Mucosa of descending colon (tissue), 3 donors: ENCODE data around the gene CEP170B. TPM values are rescaled to one million over a fixed set of nuclear protein-coding genes. Genes with fewer than 3 reads are reported as not detected.

Source experiments
- ATAC-seq: fragments of 200-7000 bp; cut with Tn5 transposase; one replicate; pipeline ENCODE4 v1.9.1; 2020; ENCODE audit warnings: mild to moderate bottlenecking, moderate library complexity
- DNase-seq, 3 donors: peaks; one replicate each; pipeline ENCODE4 v3.0.0-alpha.2; 2020
- H3K36me3 ChIP-seq: fragments of 200-600 bp; one replicate; pipeline ENCODE4 v1.8.0; 2021; ENCODE audit warnings: low read depth, mild to moderate bottlenecking
- H3K4me1 ChIP-seq: fragments of 200-600 bp; one replicate; pipeline ENCODE4 v1.8.0; 2021; ENCODE audit warnings: low read depth, mild to moderate bottlenecking
- H3K4me3 ChIP-seq: fragments of 200-600 bp; one replicate; pipeline ENCODE4 v1.8.0; 2021; ENCODE audit warnings: mild to moderate bottlenecking
- H3K9me3 ChIP-seq: fragments of 200-600 bp; one replicate; pipeline ENCODE4 v1.8.0; 2021; ENCODE audit warnings: mild to moderate bottlenecking
- CTCF ChIP-seq: fragments of 200-600 bp; IDR thresholded peaks from one replicate; pipeline ENCODE4 v1.8.0; 2022; ENCODE audit warnings: antibody characterized with exemption, mild to moderate bottlenecking
- intact Hi-C, 2 donors: fragments of 100-400 bp; cut with DNase I in 1 of 2; cut with micrococcal nuclease in 1 of 2; formaldehyde crosslinking; loops; one replicate each; pipeline versions ENCODE4 v1.11.0 to v1.11.1; 2022; cut with DNase I, micrococcal nuclease
- total RNA-seq, 3 donors: library from RNA; stranded (reverse); fragmentation: NEBNext Ultra II Directional in 2 of 3; extraction: Animal tissue kit (Norgen Biotek cat#: 25700) in 2 of 3; gene quantifications; one replicate each; pipeline versions ENCODE4 v1.2.1 to v1.2.4, GENCODE V29; 2021 to 2023
- donor health status: DM: no; HTN: no; CAD: no; lungs with moderate emphysema.
- donor health status: DM: no; HTN: no; CAD: no.
- donor health status: DM: no; HTN: yes; CAD: no.

Gene CEP170B
- total RNA-seq, 3 donors from 2014 or later = 66.8 to 89.9 (median 69.9) TPM

- peak in 2 of 3 donors; percentile 25 to 42 for DNase-seq
- intact Hi-C loops = no loop called here
- no peak for ATAC-seq
- no peak overlapping the region for H3K4me3 ChIP-seq
- H3K36me3 ChIP-seq = no peaks in the 10 kb centered on the region
- no peaks in the 10 kb centered on the region for H3K9me3 ChIP-seq
- TF ChIP-seq CTCF = no peak
- H3K4me1 ChIP-seq = no peaks in the 10 kb centered on the region
Measured at GRCh38 chr14:104874571-104875411, 9.7 kb downstream of the CEP170B start.

DNA sequence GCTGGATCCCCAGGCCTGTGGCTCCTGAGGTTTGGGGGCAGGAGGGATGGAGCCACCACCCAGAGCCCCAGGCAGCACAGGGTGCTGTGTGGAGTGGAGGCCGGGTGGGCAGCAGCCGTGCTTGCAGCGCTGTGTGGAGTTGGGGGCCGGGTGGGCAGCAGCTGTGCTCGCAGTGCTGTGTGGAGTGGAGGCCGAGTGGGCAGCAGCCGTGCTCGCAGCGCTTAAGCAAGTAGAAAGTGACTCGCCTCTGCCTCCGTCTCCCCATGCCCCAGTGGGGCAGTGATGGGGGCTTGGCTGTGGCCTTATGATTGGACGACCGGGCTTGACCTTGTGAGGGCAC is 10.3 kb downstream of the CEP170B start:
- H3K9me3 ChIP-seq = no peaks in the 10 kb centered on the region
- no peak overlapping the region for H3K4me3 ChIP-seq
- intact Hi-C loops = no loop called here
- no peaks in the 10 kb centered on the region for H3K4me1 ChIP-seq
- no peak for TF ChIP-seq CTCF
- ATAC-seq (no peak), DNase-seq (peak in 1 of 3 donors; percentile 19)
- no peaks in the 10 kb centered on the region for H3K36me3 ChIP-seq

- Histone ChIP-seq H3K9me3 (no peaks in the 10 kb centered on the region), H3K4me1 (no peaks in the 10 kb centered on the region), H3K4me3 (no peak overlapping the region), H3K36me3 (no peaks in the 10 kb centered on the region)
- DNase-seq = peak in 2 of 3 donors; percentile 34 to 57
- TF ChIP-seq CTCF = no peak
- ATAC-seq = no peak
- intact Hi-C loops = no loop called here
Measured at GRCh38 chr14:104875811-104876210, 10.7 kb downstream of the CEP170B start.

GRCh38 chr14:104876251-104876699 is 11.2 kb downstream of the CEP170B start:
- DNase-seq (peak in 2 of 3 donors; percentile 33 to 69), ATAC-seq (peak; percentile 88)
- Histone ChIP-seq H3K4me3 (no peak overlapping the region), H3K4me1 (no peaks in the 10 kb centered on the region), H3K9me3 (no peaks in the 10 kb centered on the region), H3K36me3 (no peaks in the 10 kb centered on the region)
- intact Hi-C loops = no loop called here
- no peak for TF ChIP-seq CTCF

DNA sequence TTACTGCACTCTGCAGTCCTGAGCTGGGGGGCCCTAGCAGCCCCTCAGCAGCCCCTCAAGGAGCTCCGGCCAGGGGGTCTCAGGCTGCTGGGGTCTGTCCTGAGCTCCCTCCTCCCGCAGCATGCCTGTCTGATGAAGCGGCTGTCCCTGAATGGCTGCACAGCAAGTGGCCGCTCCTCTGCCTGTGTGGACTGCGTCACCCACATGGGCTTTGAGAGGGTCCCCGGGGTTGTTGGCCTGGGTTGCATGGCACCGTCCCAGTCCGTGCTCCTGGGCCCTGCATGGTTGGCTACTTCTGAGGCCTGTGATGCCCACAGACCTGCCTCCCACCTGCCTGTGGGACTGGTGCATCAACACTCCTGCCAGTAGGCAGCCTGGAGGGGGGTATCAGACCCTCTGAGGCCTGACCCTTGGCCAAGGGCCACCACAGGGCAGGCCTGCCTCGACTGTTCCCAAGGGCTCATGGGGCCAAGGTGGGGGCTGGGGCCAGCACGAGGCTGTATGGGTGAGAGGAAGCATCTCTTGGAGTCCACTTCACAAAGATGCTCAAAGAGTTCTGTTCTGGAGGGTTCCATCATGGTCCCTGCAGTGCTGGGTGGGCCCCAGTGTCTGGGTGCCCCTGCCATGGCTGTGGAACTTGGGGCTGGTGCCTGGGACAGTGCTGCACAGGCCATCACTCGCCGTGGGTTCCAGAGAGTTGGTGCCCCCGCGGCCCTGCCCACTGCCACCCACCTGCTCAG is 12.2 kb downstream of the CEP170B start:
- no peak overlapping the region for H3K4me3 ChIP-seq
- no peaks in the 10 kb centered on the region for H3K9me3 ChIP-seq
- H3K4me1 ChIP-seq = no peaks in the 10 kb centered on the region
- H3K36me3 ChIP-seq = no peaks in the 10 kb centered on the region
- no peak for ATAC-seq
- peak in 2 of 3 donors; percentile 26 to 40 for DNase-seq
- TF ChIP-seq CTCF = no peak
- intact Hi-C loops = no loop called here
